H1 (cell line): Measurements from ENCODE around the gene B4GALNT3. TPM values are rescaled to one million over a fixed set of nuclear protein-coding genes. Genes with fewer than 3 reads are reported as not detected.

Experiments
- CTCF ChIA-PET: fragments of 300-600 bp; sonication (Branson Sonifier 250); formaldehyde crosslinking; loops from one replicate; lab custom pipeline; 2021; ENCODE audit not compliant: partially characterized antibody; lab: Charles Lee
- POLR2A ChIA-PET: fragments of 300-600 bp; sonication (Branson Sonifier 250); formaldehyde crosslinking; loops from one replicate; lab custom pipeline; 2021; ENCODE audit warnings: inconsistent platforms; ENCODE audit not compliant: partially characterized antibody; lab: Charles Lee
- DNase-seq, 2 experiments: peaks; one replicate each; pipeline versions ENCODE4 v3.0.0 to v3.0.0-alpha.2; 2010 to 2022; ENCODE audit warnings: low spot score in 2 of 2, low read depth in 1 of 2, mixed read lengths in 1 of 2
- FAIRE-seq: peaks from 2 replicates; lab custom pipeline; 2011; peaks lifted over from hg19 to GRCh38; lab: Jason Lieb, UNC
- H2AFZ ChIP-seq: 2 replicates; pipeline ENCODE4 v1.8.1; 2012; ENCODE audit warnings: low read length, inconsistent platforms
- H2AK5ac ChIP-seq: 2 replicates; pipeline ENCODE4 v1.6.1; 2013; ENCODE audit warnings: low read depth, low read length
- H2BK120ac ChIP-seq: replicated peaks from 2 replicates; pipeline ENCODE3; 2013; ENCODE audit warnings: low read depth, low read length, inconsistent platforms
- H2BK12ac ChIP-seq: 2 replicates; pipeline ENCODE4 v1.6.1; 2013; ENCODE audit warnings: low read depth, low read length
- H2BK15ac ChIP-seq: 2 replicates; pipeline ENCODE4 v1.6.1; 2013; ENCODE audit warnings: low read length
- H2BK20ac ChIP-seq: 2 replicates; pipeline ENCODE4 v1.6.1; 2013; ENCODE audit warnings: low read length
- H2BK5ac ChIP-seq: 2 replicates; pipeline ENCODE4 v1.6.1; 2013; ENCODE audit warnings: low read depth, low read length
- H3K14ac ChIP-seq: 2 replicates; pipeline ENCODE4 v1.6.1; 2013; ENCODE audit warnings: inconsistent platforms; ENCODE audit not compliant: insufficient read length
- H3K18ac ChIP-seq: 2 replicates; pipeline ENCODE4 v1.6.1; 2013; ENCODE audit warnings: low read length; ENCODE audit errors: extremely low read depth
- H3K23ac ChIP-seq: 2 replicates; pipeline ENCODE4 v1.6.1; 2013; ENCODE audit warnings: inconsistent platforms; ENCODE audit not compliant: insufficient read length
- H3K23me2 ChIP-seq: 2 replicates; pipeline ENCODE4 v1.6.1; 2013; ENCODE audit warnings: low read depth, low read length
- H3K27ac ChIP-seq: 2 replicates; pipeline ENCODE4 v1.6.1; 2011; ENCODE audit warnings: low read depth, low read length, inconsistent platforms
- H3K27me3 ChIP-seq, 4 experiments: replicated peaks in 1 of 4; 1 replicate in 1 of 4; 2 replicates in 3 of 4; pipeline versions ENCODE4 v1.6.1 to v1.8.1; 2011 to 2013; ENCODE audit warnings: low read length in 3 of 4, mild to moderate bottlenecking in 3 of 4, inconsistent platforms in 2 of 4, mixed read lengths in 2 of 4, moderate library complexity in 1 of 4; ENCODE audit not compliant: control insufficient read depth in 3 of 4, insufficient read depth in 3 of 4; ENCODE audit errors: extremely low read depth in 1 of 4
- H3K36me3 ChIP-seq, 4 experiments: 2 replicates each; pipeline versions ENCODE4 v1.6.1 to v1.8.1; 2011 to 2013; ENCODE audit warnings: mild to moderate bottlenecking in 4 of 4, low read length in 3 of 4, moderate library complexity in 2 of 4, control low read depth in 1 of 4, inconsistent platforms in 1 of 4; ENCODE audit not compliant: insufficient read depth in 4 of 4, control insufficient read depth in 2 of 4
- H3K4ac ChIP-seq: replicated peaks from 2 replicates; pipeline ENCODE3; 2013; ENCODE audit warnings: low read length, low read depth, mixed read lengths, inconsistent platforms; ENCODE audit not compliant: insufficient read length
- H3K4me1 ChIP-seq, 4 experiments: replicated peaks in 1 of 4; 1 replicate in 1 of 4; 2 replicates in 3 of 4; pipeline versions ENCODE4 v1.6.1 to v1.8.1; 2011 to 2013; ENCODE audit warnings: low read length in 3 of 4, inconsistent platforms in 2 of 4, mixed read lengths in 1 of 4; ENCODE audit not compliant: insufficient read depth in 4 of 4, control insufficient read depth in 3 of 4
- H3K4me2 ChIP-seq, 2 experiments: 2 replicates each; pipeline versions ENCODE4 v1.6.1 to v1.8.1; 2011 to 2013; ENCODE audit warnings: low read depth in 2 of 2, low read length in 2 of 2, control low read depth in 1 of 2, inconsistent platforms in 1 of 2, mild to moderate bottlenecking in 1 of 2; ENCODE audit not compliant: insufficient read depth in 1 of 2
- H3K4me3 ChIP-seq, 4 experiments: fragments of 200-600, 300-600 bp in 1 of 4; sonication (generic), shearing (Covaris generic), sonication (Bioruptor Twin) in 1 of 4; 2 replicates each; pipeline versions ENCODE4 v1.5.1 to v1.8.1; 2011 to 2016; ENCODE audit warnings: low read length in 4 of 4, low read depth in 3 of 4, control low read depth in 2 of 4, inconsistent platforms in 2 of 4, mild to moderate bottlenecking in 2 of 4, mixed read lengths in 1 of 4, moderate library complexity in 1 of 4; ENCODE audit not compliant: insufficient read depth in 2 of 4; ENCODE audit errors: extremely low read depth in 1 of 4
- H3K56ac ChIP-seq: replicated peaks from 2 replicates; pipeline ENCODE3; 2013; ENCODE audit warnings: low read depth, mild to moderate bottlenecking, mixed read lengths, low read length, inconsistent platforms; ENCODE audit not compliant: insufficient read length
- H3K79me1 ChIP-seq: 2 replicates; pipeline ENCODE4 v1.6.1; 2013; ENCODE audit warnings: low read depth, low read length, control low read depth
- H3K79me2 ChIP-seq, 2 experiments: 2 replicates each; pipeline versions ENCODE4 v1.6.1 to v1.8.1; 2012 to 2013; ENCODE audit warnings: low read length in 2 of 2, mild to moderate bottlenecking in 2 of 2, inconsistent platforms in 1 of 2; ENCODE audit not compliant: insufficient read depth in 2 of 2, control insufficient read depth in 1 of 2
- H3K9ac ChIP-seq, 4 experiments: replicated peaks in 1 of 4; 1 replicate in 1 of 4; 2 replicates in 3 of 4; pipeline versions ENCODE4 v1.6.1 to v1.8.1; 2011 to 2013; ENCODE audit warnings: low read depth in 3 of 4, low read length in 3 of 4, control low read depth in 2 of 4, mild to moderate bottlenecking in 2 of 4, moderate library complexity in 2 of 4, inconsistent platforms in 1 of 4; ENCODE audit errors: extremely low read depth in 1 of 4
- H3K9me3 ChIP-seq, 2 experiments: 2 replicates each; pipeline versions ENCODE4 v1.6.1 to v1.8.1; 2012 to 2013; ENCODE audit warnings: mild to moderate bottlenecking in 2 of 2, moderate library complexity in 2 of 2, control low read depth in 1 of 2, inconsistent platforms in 1 of 2, low read depth in 1 of 2, low read length in 1 of 2, mixed read lengths in 1 of 2; ENCODE audit not compliant: insufficient read depth in 2 of 2
- H4K20me1 ChIP-seq, 2 experiments: replicated peaks in 1 of 2; 2 replicates each; pipeline versions ENCODE3 to v1.8.1; 2011 to 2013; ENCODE audit warnings: inconsistent platforms in 2 of 2, low read length in 2 of 2, mild to moderate bottlenecking in 1 of 2; ENCODE audit not compliant: insufficient read depth in 2 of 2, control insufficient read depth in 1 of 2
- H4K5ac ChIP-seq: 2 replicates; pipeline ENCODE4 v1.6.1; 2013; ENCODE audit warnings: low read length, low read depth, mixed read lengths, inconsistent platforms; ENCODE audit not compliant: insufficient read length
- H4K8ac ChIP-seq: 2 replicates; pipeline ENCODE4 v1.8.0; 2013; ENCODE audit warnings: mild to moderate bottlenecking, moderate library complexity, low read length, inconsistent platforms; ENCODE audit not compliant: insufficient read depth; ENCODE audit errors: extremely low read depth
- H4K91ac ChIP-seq: replicated peaks from 2 replicates; pipeline ENCODE3; 2013; ENCODE audit warnings: low read length, mixed read lengths, inconsistent platforms; ENCODE audit not compliant: insufficient read length
- CEBPB ChIP-seq: IDR thresholded peaks from 2 replicates; pipeline ENCODE4 v1.6.1; 2012; ENCODE audit warnings: low read depth, low read length
- CTCF ChIP-seq, 3 experiments: IDR thresholded peaks; 1 replicate in 2 of 3; 2 replicates in 1 of 3; pipeline versions ENCODE4 v1.5.1 to v1.6.1; 2011; ENCODE audit warnings: low read length in 3 of 3, mild to moderate bottlenecking in 3 of 3, inconsistent platforms in 2 of 3, low read depth in 1 of 3, moderate library complexity in 1 of 3; ENCODE audit not compliant: insufficient read depth in 1 of 3; ENCODE audit errors: control extremely low read depth in 1 of 3
- JUND ChIP-seq: IDR thresholded peaks from 2 replicates; pipeline ENCODE4 v1.6.1; 2011; ENCODE audit warnings: mild to moderate bottlenecking, improper control_type of control experiment, low read length
- SAP30 ChIP-seq: fragments of 300-600 bp; sonication (generic); IDR thresholded peaks from 2 replicates; pipeline ENCODE4 v1.7.1; 2012; ENCODE audit warnings: low read length, moderate library complexity, mild to moderate bottlenecking, inconsistent platforms; ENCODE audit not compliant: insufficient read depth, insufficient replicate concordance
- SIRT6 ChIP-seq: IDR thresholded peaks from one replicate; pipeline ENCODE4 v1.7.1; 2012; ENCODE audit warnings: low read length, inconsistent platforms
- WGBS, 2 experiments: shearing (Covaris generic) in 1 of 2; methylation state at CpG; one replicate each; pipeline versions ENCODE4 v1.1.6 to v1.1.7; 2013 to 2015; ENCODE audit warnings: low lambda C conversion rate in 2 of 2, mixed read lengths in 2 of 2, inconsistent platforms in 1 of 2, low coverage in 1 of 2, missing lambda C conversion rate in 1 of 2; ENCODE audit not compliant: insufficient replicate concordance in 2 of 2, insufficient coverage in 1 of 2, insufficient read length in 1 of 2; ENCODE audit errors: extremely low coverage in 1 of 2, missing lambda C conversion rate in 1 of 2; 5-methylcytosine and 5-hydroxymethylcytosine counted together
- polyA plus RNA-seq, 7 experiments: library from polyadenylated mRNA; depleted of rRNA in 3 of 7; stranded (reverse) in 5 of 7; unstranded in 2 of 7; fragments of >200 nt in 5 of 7; fragments of 200-250 nt in 2 of 7; gene quantifications; 1 replicate in 5 of 7; 2 replicates in 1 of 7; 4 replicates in 1 of 7; pipeline versions ENCODE4 v1.2.1 to v1.2.3, GENCODE V29; 2011 to 2013; ENCODE audit warnings: missing spikeins in 2 of 7, mixed read lengths in 2 of 7
- total RNA-seq: library from RNA; stranded (reverse); fragmentation: NEBNext Ultra II Directional; extraction: Animal tissue kit (Norgen Biotek cat#: 25700); gene quantifications from 2 replicates; pipeline ENCODE4 v1.2.1, GENCODE V29; 2021

B4GALNT3 gene
- total and polyA plus RNA-seq, 2 of the 8 experiments (the other 6 are each of a cell fraction or from before 2014, with no cell fraction given), result 12.5 to 20.3 TPM

GRCh38 chr12:608413-608812 lies 148.7 kb downstream of the B4GALNT3 start:
- FAIRE-seq, result no peak
- WGBS, 2 experiments, result 96% methylated on average over 3 of the region's 3 CpGs; no CpG with 5 or more reads in 1 of the 2 experiments
- no peaks in the 10 kb centered on the region for H3K23me2 ChIP-seq
- H3K27ac ChIP-seq, result no peak overlapping the region
- no peak overlapping the region for H3K56ac ChIP-seq
- DNase-seq, result no peak
- H3K14ac ChIP-seq, result no peak overlapping the region
- no peak overlapping the region for H3K23ac ChIP-seq
- H3K79me1 ChIP-seq, result no peaks in the 10 kb centered on the region
- no peak overlapping the region for H2BK20ac ChIP-seq
- no peak overlapping the region for H4K8ac ChIP-seq
- H2BK120ac ChIP-seq, result no peak overlapping the region
- H3K4me3 ChIP-seq, result no peak overlapping the region
- H4K5ac ChIP-seq, result no peak overlapping the region
- no peak overlapping the region for H2BK12ac ChIP-seq
- CTCF ChIA-PET, result interaction anchor here (0.8 to 1.6 kb wide), 5 partner anchors 12 to 202 kb away, joined by 3 to 5 read pairs (median 4); no protein-coding TSS in a partner anchor
- H2BK5ac ChIP-seq, result no peak overlapping the region
- H3K27me3 ChIP-seq, result no peaks in the 10 kb centered on the region
- POLR2A ChIA-PET, result no interaction called here
- no peak overlapping the region for H3K18ac ChIP-seq
- H3K4me2 ChIP-seq, result no peak overlapping the region
- no peak overlapping the region for H3K9ac ChIP-seq
- no peaks in the 10 kb centered on the region for H3K9me3 ChIP-seq
- TF ChIP-seq SIRT6 (no peak), CEBPB (no peak), CTCF (IDR thresholded peaks at IDR 0.05; ENCODE audit: control extremely low read depth in 1 of 3, insufficient read depth in 1 of 3, low read depth in 1 of 3, low read length in 3 of 3) (no peak), JUND (no peak), SAP30 (no peak)
- no peak overlapping the region for H4K91ac ChIP-seq
- no peak overlapping the region for H2AFZ ChIP-seq
- no peak overlapping the region for H2BK15ac ChIP-seq
- H3K4ac ChIP-seq, result no peak overlapping the region
- H3K79me2 ChIP-seq, result no peaks in the 10 kb centered on the region
- no peaks in the 10 kb centered on the region for H3K4me1 ChIP-seq
- H3K36me3 ChIP-seq, result no peaks in the 10 kb centered on the region
- H2AK5ac ChIP-seq, result no peak overlapping the region
- no peaks in the 10 kb centered on the region for H4K20me1 ChIP-seq
